DND-41 (cell line): Measurements from ENCODE around the gene SYT5.

Experiments used
- EZH2 ChIP-seq: IDR thresholded peaks from 3 replicates; pipeline ENCODE4 v1.6.1; 2012; ENCODE audit warnings: borderline replicate concordance, low read depth, mild to moderate bottlenecking, moderate library complexity, low read length, inconsistent platforms; ENCODE audit not compliant: severe bottlenecking
- TF ChIP-seq, protein P1 (sequence below): IDR thresholded peaks from 2 replicates; pipeline ENCODE4 v1.5.1; 2012; ENCODE audit warnings: borderline replicate concordance, low read length, moderate library complexity, mild to moderate bottlenecking; ENCODE audit not compliant: poor library complexity, severe bottlenecking; ENCODE audit errors: extremely low read depth

DNA sequence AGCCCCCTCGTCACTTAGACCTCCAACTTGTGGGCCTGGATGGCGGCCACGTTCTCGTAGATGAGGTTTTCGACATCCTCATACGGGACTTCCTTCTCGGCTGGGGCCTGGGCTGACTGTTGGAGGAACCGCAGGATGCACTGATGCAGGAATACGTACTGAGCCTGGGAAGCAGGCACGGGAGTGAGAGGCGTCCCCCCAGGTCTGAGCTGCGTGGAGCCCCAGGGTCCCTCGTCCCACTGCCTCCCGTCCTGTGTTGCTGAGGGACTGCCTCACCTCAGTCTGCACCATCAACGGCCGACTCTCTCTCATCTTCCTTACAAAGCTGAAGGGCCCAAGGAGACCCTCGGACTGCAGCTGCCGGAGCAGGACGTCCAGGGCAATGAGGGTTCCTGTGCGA, 1.7 kb upstream of the SYT5 start:
- TF ChIP-seq, protein P1, sequence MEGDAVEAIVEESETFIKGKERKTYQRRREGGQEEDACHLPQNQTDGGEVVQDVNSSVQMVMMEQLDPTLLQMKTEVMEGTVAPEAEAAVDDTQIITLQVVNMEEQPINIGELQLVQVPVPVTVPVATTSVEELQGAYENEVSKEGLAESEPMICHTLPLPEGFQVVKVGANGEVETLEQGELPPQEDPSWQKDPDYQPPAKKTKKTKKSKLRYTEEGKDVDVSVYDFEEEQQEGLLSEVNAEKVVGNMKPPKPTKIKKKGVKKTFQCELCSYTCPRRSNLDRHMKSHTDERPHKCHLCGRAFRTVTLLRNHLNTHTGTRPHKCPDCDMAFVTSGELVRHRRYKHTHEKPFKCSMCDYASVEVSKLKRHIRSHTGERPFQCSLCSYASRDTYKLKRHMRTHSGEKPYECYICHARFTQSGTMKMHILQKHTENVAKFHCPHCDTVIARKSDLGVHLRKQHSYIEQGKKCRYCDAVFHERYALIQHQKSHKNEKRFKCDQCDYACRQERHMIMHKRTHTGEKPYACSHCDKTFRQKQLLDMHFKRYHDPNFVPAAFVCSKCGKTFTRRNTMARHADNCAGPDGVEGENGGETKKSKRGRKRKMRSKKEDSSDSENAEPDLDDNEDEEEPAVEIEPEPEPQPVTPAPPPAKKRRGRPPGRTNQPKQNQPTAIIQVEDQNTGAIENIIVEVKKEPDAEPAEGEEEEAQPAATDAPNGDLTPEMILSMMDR = no peak
- TF ChIP-seq EZH2 = no peak
